OCI-LY7 (cell line): Measurements from ENCODE around the gene CMC1. TPM values are rescaled to one million over a fixed set of nuclear protein-coding genes. Genes with fewer than 3 reads are reported as not detected.

Experiments used
- BruUV-seq: library from RNA; stranded (reverse); fragments of 400-500 nt; replicated peaks from 2 replicates; lab custom pipeline; 2021; lab: Mats Ljungman, UMichigan
- CTCF ChIA-PET: fragments of 300-600 bp; sonication (Branson Sonifier 250); formaldehyde crosslinking; loops from one replicate; lab custom pipeline; 2022; ENCODE audit warnings: antibody characterized with exemption; ENCODE audit not compliant: unreplicated experiment; lab: Charles Lee
- POLR2A ChIA-PET: fragments of 300-600 bp; sonication (Branson Sonifier 250); formaldehyde crosslinking; loops from one replicate; lab custom pipeline; 2022; ENCODE audit warnings: antibody characterized with exemption; lab: Charles Lee
- DNase-seq: peaks from one replicate; pipeline ENCODE4 v3.0.0-alpha.2; 2015; ENCODE audit warnings: low spot score
- H2AFZ ChIP-seq: fragments of 200-600 bp; sonication (generic), shearing (Covaris generic); 2 replicates; pipeline ENCODE4 v1.6.1; 2014; ENCODE audit warnings: mild to moderate bottlenecking, antibody characterized with exemption, low read length, moderate library complexity
- H3K27ac ChIP-seq: fragments of 200-600 bp; sonication (generic); 2 replicates; pipeline ENCODE4 v1.5.1; 2014; ENCODE audit warnings: mixed run types, low read depth, mild to moderate bottlenecking, moderate library complexity, low read length, inconsistent platforms; ENCODE audit not compliant: poor library complexity, severe bottlenecking
- H3K36me3 ChIP-seq: fragments of 200-600 bp; sonication (generic); 2 replicates; pipeline ENCODE4 v1.6.1; 2014; ENCODE audit warnings: mild to moderate bottlenecking, antibody characterized with exemption, low read length, moderate library complexity, mixed read lengths; ENCODE audit not compliant: insufficient read depth
- H3K4me1 ChIP-seq: fragments of 200-600 bp; sonication (generic); 2 replicates; pipeline ENCODE4 v1.5.1; 2014; ENCODE audit warnings: mild to moderate bottlenecking, low read length; ENCODE audit not compliant: insufficient read depth, poor library complexity, severe bottlenecking
- H3K4me2 ChIP-seq: fragments of 200-600 bp; sonication (generic); 2 replicates; pipeline ENCODE4 v1.6.1; 2014; ENCODE audit warnings: mild to moderate bottlenecking, low read length
- H3K4me3 ChIP-seq: fragments of 200-600 bp; sonication (generic); 2 replicates; pipeline ENCODE4 v1.5.1; 2014; ENCODE audit warnings: mild to moderate bottlenecking, low read depth, low read length; ENCODE audit not compliant: poor library complexity, severe bottlenecking
- H3K79me2 ChIP-seq: fragments of 200-600 bp; sonication (generic); 2 replicates; pipeline ENCODE4 v1.6.1; 2016; ENCODE audit warnings: low read depth, mild to moderate bottlenecking, low read length, moderate library complexity, mixed read lengths; ENCODE audit not compliant: insufficient read depth
- H3K9me2 ChIP-seq: fragments of 200-600 bp; sonication (generic); 2 replicates; pipeline ENCODE4 v1.6.1; 2016; ENCODE audit warnings: mild to moderate bottlenecking, low read length, mixed read lengths; ENCODE audit not compliant: insufficient read depth
- H3K9me3 ChIP-seq: fragments of 200-600 bp; sonication (generic); 2 replicates; pipeline ENCODE4 v1.6.1; 2014; ENCODE audit warnings: mild to moderate bottlenecking, mixed run types, low read length, mixed read lengths
- H4K20me1 ChIP-seq: fragments of 200-600 bp; sonication (generic); 2 replicates; pipeline ENCODE4 v1.6.1; 2014; ENCODE audit warnings: mild to moderate bottlenecking, antibody characterized with exemption, low read length, moderate library complexity, mixed read lengths; ENCODE audit not compliant: insufficient read depth
- CTCF ChIP-seq: fragments of 200-600 bp; sonication (generic); conservative IDR thresholded peaks from 2 replicates; pipeline ENCODE4 v1.5.1; 2014; ENCODE audit warnings: mild to moderate bottlenecking, antibody characterized with exemption, low read length, moderate library complexity, mixed read lengths
- EZH2phosphoT487 ChIP-seq: fragments of 200-600 bp; sonication (generic); IDR thresholded peaks from 2 replicates; pipeline ENCODE4 v1.6.1; 2018; ENCODE audit warnings: low read depth, borderline replicate concordance, mild to moderate bottlenecking, mixed run types, antibody characterized with exemption, low read length, moderate library complexity, mixed read lengths
- intact Hi-C: fragments of 100-400 bp; cut with micrococcal nuclease; formaldehyde crosslinking; loops from one replicate; pipeline ENCODE4 v1.10.0; 2022; ENCODE audit not compliant: unreplicated experiment
- total RNA-seq, 2 experiments: library from RNA; depleted of rRNA in 1 of 2; stranded (reverse); fragments of >200 nt in 1 of 2; shearing (Covaris generic) in 1 of 2; gene quantifications; 2 replicates each; pipeline ENCODE4 v1.2.3, GENCODE V29; 2014 to 2022

CMC1 gene
- total RNA-seq, 2 experiments from 2014 or later: 12.1 to 26.9 TPM

- H3K4me1 ChIP-seq: no peaks in the 10 kb centered on the region
- no peak overlapping the region for H3K27ac ChIP-seq
- H2AFZ ChIP-seq: no peak overlapping the region
- no peak overlapping the region for H3K4me3 ChIP-seq
- H3K9me2 ChIP-seq: no peaks in the 10 kb centered on the region
- TF ChIP-seq CTCF (no peak), EZH2phosphoT487 (no peak)
- CTCF ChIA-PET: no interaction called here
- BruUV-seq: no TSS peak
- H3K9me3 ChIP-seq: no peaks in the 10 kb centered on the region
- intact Hi-C loops: no loop called here
- DNase-seq: no peak
- no peaks in the 10 kb centered on the region; the same call in 1 of the 2 replicates for H4K20me1 ChIP-seq
- H3K36me3 ChIP-seq: no peaks in the 10 kb centered on the region
- H3K4me2 ChIP-seq: no peak overlapping the region
- POLR2A ChIA-PET: interaction anchor here (0.7 kb wide), 1 partner anchor 860 kb away, joined by 3 read pairs; no protein-coding TSS in a partner anchor
- no peaks in the 10 kb centered on the region for H3K79me2 ChIP-seq
Measured at GRCh38 chr3:28291577-28291976, 50.2 kb downstream of the CMC1 start.

- DNase-seq: no peak
- ChIA-PET CTCF (no interaction called here), POLR2A (interaction anchor here (0.5 to 1.0 kb wide), 4 partner anchors 9 to 716 kb away, joined by 3 to 4 read pairs (median 3); no protein-coding TSS in a partner anchor)
- Histone ChIP-seq H3K4me3 (no peak overlapping the region), H3K36me3 (no peaks in the 10 kb centered on the region), H4K20me1 (no peaks in the 10 kb centered on the region), H2AFZ (no peak overlapping the region), H3K4me1 (no peaks in the 10 kb centered on the region), H3K27ac (no peak overlapping the region), H3K79me2 (no peaks in the 10 kb centered on the region), H3K9me2 (no peaks in the 10 kb centered on the region), H3K4me2 (no peak overlapping the region), H3K9me3 (no peaks in the 10 kb centered on the region)
- TF ChIP-seq EZH2phosphoT487 (no peak), CTCF (no peak)
- no TSS peak for BruUV-seq
- intact Hi-C loops: no loop called here
Measured at GRCh38 chr3:28292622-28293021, 51.2 kb downstream of the CMC1 start.

- H3K9me3 ChIP-seq: no peaks in the 10 kb centered on the region
- no TSS peak for BruUV-seq
- intact Hi-C loops: no loop called here
- H3K4me3 ChIP-seq: no peak overlapping the region
- H3K27ac ChIP-seq: no peak overlapping the region
- H4K20me1 ChIP-seq: no peaks in the 10 kb centered on the region
- no peak overlapping the region for H2AFZ ChIP-seq
- H3K9me2 ChIP-seq: no peaks in the 10 kb centered on the region
- no peaks in the 10 kb centered on the region for H3K79me2 ChIP-seq
- H3K4me2 ChIP-seq: no peak overlapping the region
- no peak for TF ChIP-seq EZH2phosphoT487
- ChIA-PET CTCF (no interaction called here), POLR2A (interaction anchor here (0.7 to 1.1 kb wide), 2 partner anchors 9 to 29 kb away, joined by 3 read pairs; no protein-coding TSS in a partner anchor)
- H3K4me1 ChIP-seq: no peaks in the 10 kb centered on the region
- H3K36me3 ChIP-seq: no peaks in the 10 kb centered on the region
- DNase-seq: no peak
Measured at GRCh38 chr3:28294667-28295413, 53.4 kb downstream of the CMC1 start.
